Upper lobe of left lung (tissue), 4 donors: ENCODE results near the gene HPS6.

ENCODE experiments used
- EP300 ChIP-seq, 4 donors: sonication (generic); formaldehyde crosslinking; IDR thresholded peaks; one replicate each; pipeline ENCODE4 v1.5.1; 2017; ENCODE audit warnings: antibody characterized with exemption in 4 of 4, control low read depth in 2 of 4
- POLR2A ChIP-seq, 4 donors: fragments of 450-650 bp; IDR thresholded peaks; one replicate each; pipeline ENCODE4 v1.5.1; 2016 to 2017; ENCODE audit warnings: antibody characterized with exemption in 4 of 4, mild to moderate bottlenecking in 2 of 4
- POLR2AphosphoS5 ChIP-seq, 2 donors: sonication (generic); formaldehyde crosslinking; IDR thresholded peaks; one replicate each; pipeline ENCODE4 v1.5.1; 2017; ENCODE audit warnings: antibody characterized with exemption in 2 of 2
- TF ChIP-seq, protein P1 (sequence below), 6 experiments: fragments of 450-650 bp in 4 of 6; fragments of 200-600 bp in 2 of 6; sonication (generic) in 2 of 6; IDR thresholded peaks; one replicate each; pipeline ENCODE4 v1.5.1; 2016 to 2019; ENCODE audit warnings: antibody characterized with exemption in 6 of 6

- no peak for TF ChIP-seq POLR2A (IDR thresholded peaks at IDR 0.05)
- TF ChIP-seq, protein P1, sequence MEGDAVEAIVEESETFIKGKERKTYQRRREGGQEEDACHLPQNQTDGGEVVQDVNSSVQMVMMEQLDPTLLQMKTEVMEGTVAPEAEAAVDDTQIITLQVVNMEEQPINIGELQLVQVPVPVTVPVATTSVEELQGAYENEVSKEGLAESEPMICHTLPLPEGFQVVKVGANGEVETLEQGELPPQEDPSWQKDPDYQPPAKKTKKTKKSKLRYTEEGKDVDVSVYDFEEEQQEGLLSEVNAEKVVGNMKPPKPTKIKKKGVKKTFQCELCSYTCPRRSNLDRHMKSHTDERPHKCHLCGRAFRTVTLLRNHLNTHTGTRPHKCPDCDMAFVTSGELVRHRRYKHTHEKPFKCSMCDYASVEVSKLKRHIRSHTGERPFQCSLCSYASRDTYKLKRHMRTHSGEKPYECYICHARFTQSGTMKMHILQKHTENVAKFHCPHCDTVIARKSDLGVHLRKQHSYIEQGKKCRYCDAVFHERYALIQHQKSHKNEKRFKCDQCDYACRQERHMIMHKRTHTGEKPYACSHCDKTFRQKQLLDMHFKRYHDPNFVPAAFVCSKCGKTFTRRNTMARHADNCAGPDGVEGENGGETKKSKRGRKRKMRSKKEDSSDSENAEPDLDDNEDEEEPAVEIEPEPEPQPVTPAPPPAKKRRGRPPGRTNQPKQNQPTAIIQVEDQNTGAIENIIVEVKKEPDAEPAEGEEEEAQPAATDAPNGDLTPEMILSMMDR (IDR thresholded peaks at IDR 0.05) = no peak
- TF ChIP-seq POLR2AphosphoS5 (IDR thresholded peaks at IDR 0.05) = no peak
- TF ChIP-seq EP300 (IDR thresholded peaks at IDR 0.05) = no peak
Measured at GRCh38 chr10:102068216-102068615, 3.1 kb downstream of the HPS6 start.
